ENCODE data around the gene MAP1LC3B2. TPM values are rescaled to one million over a fixed set of nuclear protein-coding genes. Genes with fewer than 3 reads are reported as not detected.

Gene MAP1LC3B2
- total and polyA plus RNA-seq, 2 of the 8 experiments (the other 6 are each of a cell fraction or from before 2014, with no cell fraction given) = 0.39 to 1.5 TPM

DNA sequence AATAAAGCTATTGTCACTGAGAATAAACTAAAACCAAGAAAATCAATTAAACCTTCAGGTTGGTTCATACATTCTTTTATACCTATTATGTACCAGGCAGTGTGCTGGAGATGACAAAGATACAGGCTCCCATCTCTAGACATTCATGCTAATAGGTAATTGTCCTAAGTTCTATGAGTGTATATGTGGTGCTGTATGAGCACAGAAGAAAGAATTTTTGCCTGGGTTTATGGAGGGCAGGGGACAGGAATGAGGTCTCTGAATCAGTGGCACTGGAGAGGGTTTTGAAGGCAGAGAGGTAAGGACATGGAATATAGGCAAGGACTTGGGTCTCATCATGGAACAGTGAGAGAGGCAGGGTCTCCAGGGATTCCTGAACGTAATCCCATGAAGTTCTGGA is 38.7 kb downstream of the MAP1LC3B2 start:
- ChIA-PET CTCF (ENCODE audit: partially characterized antibody) (interaction anchor here (0.6 to 1.0 kb wide), 3 partner anchors 14 to 206 kb away, joined by 3 read pairs; no protein-coding TSS in a partner anchor), POLR2A (ENCODE audit: partially characterized antibody) (no interaction called here)
- 88% methylated on average over 1 of the region's 1 CpG; no CpG with 5 or more reads in 1 of the 2 experiments for WGBS, 2 experiments (ENCODE audit: extremely low coverage in 1 of 2, insufficient coverage in 1 of 2, insufficient read length in 1 of 2, insufficient replicate concordance in 2 of 2, low coverage in 1 of 2, low lambda C conversion rate in 2 of 2, missing lambda C conversion rate in 1 of 2)
- FAIRE-seq (no peak), DNase-seq (ENCODE audit: low read depth in 1 of 2, low spot score in 2 of 2) (no peak)
- no peak overlapping the region for H2AK5ac ChIP-seq (ENCODE audit: low read depth, low read length)
- H3K9me3 ChIP-seq (ENCODE audit: insufficient read depth in 2 of 2, low read depth in 1 of 2, low read length in 1 of 2) = no peaks in the 10 kb centered on the region
- no peak overlapping the region for H3K14ac ChIP-seq (ENCODE audit: insufficient read length)
- no peak overlapping the region for H3K4me3 ChIP-seq (ENCODE audit: extremely low read depth in 1 of 4, insufficient read depth in 2 of 4, low read depth in 3 of 4, low read length in 4 of 4)
- no peak overlapping the region for H3K4me2 ChIP-seq (ENCODE audit: insufficient read depth in 1 of 2, low read depth in 2 of 2, low read length in 2 of 2)
- H3K23ac ChIP-seq (ENCODE audit: insufficient read length) = no peak overlapping the region
- no peak overlapping the region for H3K4ac ChIP-seq (replicated peaks; ENCODE audit: insufficient read length, low read depth, low read length)
- no peak overlapping the region for H2BK15ac ChIP-seq (ENCODE audit: low read length)
- H3K79me2 ChIP-seq (ENCODE audit: control insufficient read depth in 1 of 2, insufficient read depth in 2 of 2, low read length in 2 of 2) = no peaks in the 10 kb centered on the region
- H2BK5ac ChIP-seq (ENCODE audit: low read depth, low read length) = no peak overlapping the region
- TF ChIP-seq MAX (IDR thresholded peaks at IDR 0.05) (no peak), ZNF274 (IDR thresholded peaks at IDR 0.05; ENCODE audit: borderline replicate concordance, extremely low read depth, low read length) (no peak), SP1 (IDR thresholded peaks at IDR 0.05; ENCODE audit: low read depth, low read length) (no peak)
- no peak overlapping the region for H3K27ac ChIP-seq (ENCODE audit: low read depth, low read length)
- no peak overlapping the region for H3K9ac ChIP-seq (replicated peaks in 1 of 4; ENCODE audit: extremely low read depth in 1 of 4, low read depth in 3 of 4, low read length in 3 of 4)
- H3K56ac ChIP-seq (replicated peaks; ENCODE audit: insufficient read length, low read depth, low read length) = no peak overlapping the region
- H4K5ac ChIP-seq (ENCODE audit: insufficient read length, low read depth, low read length) = no peak overlapping the region
- no peak overlapping the region for H4K91ac ChIP-seq (replicated peaks; ENCODE audit: insufficient read length, low read length)
- no peak overlapping the region; the same call in 1 of the 2 replicates for H2BK20ac ChIP-seq (ENCODE audit: low read length)
- H4K8ac ChIP-seq (ENCODE audit: extremely low read depth, insufficient read depth, low read length) = no peak overlapping the region
- H3K27me3 ChIP-seq (replicated peaks in 1 of 4; ENCODE audit: control insufficient read depth in 3 of 4, extremely low read depth in 1 of 4, insufficient read depth in 3 of 4, low read length in 3 of 4) = no peaks in the 10 kb centered on the region
- peaks cover 6% of the 10 kb centered on the region; the same call in 1 of the 2 replicates for H3K23me2 ChIP-seq (ENCODE audit: low read depth, low read length)
- peaks cover 0 to 5% (median 2%) of the 10 kb centered on the region in 4 experiments; a peak in 4 of 7 replicates for H3K4me1 ChIP-seq (replicated peaks in 1 of 4; ENCODE audit: control insufficient read depth in 3 of 4, insufficient read depth in 4 of 4, low read length in 3 of 4)
- H3K36me3 ChIP-seq (ENCODE audit: control insufficient read depth in 2 of 4, insufficient read depth in 4 of 4, low read length in 3 of 4) = no peaks in the 10 kb centered on the region
- no peaks in the 10 kb centered on the region for H4K20me1 ChIP-seq (replicated peaks in 1 of 2; ENCODE audit: control insufficient read depth in 1 of 2, insufficient read depth in 2 of 2, low read length in 2 of 2)
- H2AFZ ChIP-seq (ENCODE audit: low read length) = no peak overlapping the region
- H3K18ac ChIP-seq (ENCODE audit: extremely low read depth, low read length) = no peak overlapping the region
- no peak overlapping the region for H2BK120ac ChIP-seq (replicated peaks; ENCODE audit: low read depth, low read length)
- H2BK12ac ChIP-seq (ENCODE audit: low read depth, low read length) = no peak overlapping the region
- H3K79me1 ChIP-seq (ENCODE audit: low read depth, low read length) = no peaks in the 10 kb centered on the region

Data from H1 (cell line).